Measurements from ENCODE around the gene DAP3.

Gene DAP3

DNA sequence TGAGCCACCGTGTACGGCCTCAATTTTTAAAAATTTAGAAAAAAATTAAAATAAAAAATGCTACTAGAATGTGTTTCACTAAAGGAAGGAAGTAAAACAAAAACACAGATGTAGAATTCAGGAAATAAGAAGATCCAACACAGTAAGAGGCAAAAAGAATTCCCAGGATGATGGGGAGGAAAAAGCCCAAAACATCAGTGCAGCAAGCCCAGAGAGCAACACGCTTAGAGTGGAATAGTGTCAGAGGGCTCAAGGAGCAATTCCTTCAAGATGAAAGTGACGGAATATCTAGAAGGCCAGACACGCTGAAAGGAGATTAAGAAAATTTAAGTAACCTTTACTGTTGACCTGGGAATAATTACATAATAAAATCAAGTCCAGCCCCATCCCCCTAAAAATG lies 80.4 kb downstream of the DAP3 start:
- no peak overlapping the region for H3K4me3 ChIP-seq (ENCODE audit: low read depth, low read length)

DNA sequence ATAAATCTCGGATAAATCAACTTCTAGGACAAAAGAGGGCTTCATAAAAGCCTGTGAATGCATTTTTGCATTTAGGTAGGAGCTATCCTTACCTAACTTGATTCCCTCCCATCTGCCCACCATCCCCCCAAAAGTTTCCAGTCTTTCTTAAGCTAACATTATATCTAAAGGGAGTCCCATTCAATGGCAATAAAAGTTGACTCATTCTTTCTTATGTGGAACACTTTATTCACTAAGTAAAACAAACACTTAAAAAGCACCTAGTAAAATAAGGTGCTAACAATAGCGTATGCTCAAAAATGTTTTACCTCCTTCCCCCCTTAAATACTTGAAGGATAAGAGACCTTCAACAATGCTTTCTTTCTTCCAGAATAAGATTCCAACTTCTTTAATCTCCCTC lies 84.3 kb downstream of the DAP3 start:
- no peak overlapping the region for H3K4me3 ChIP-seq (ENCODE audit: low read depth, low read length)

DNA sequence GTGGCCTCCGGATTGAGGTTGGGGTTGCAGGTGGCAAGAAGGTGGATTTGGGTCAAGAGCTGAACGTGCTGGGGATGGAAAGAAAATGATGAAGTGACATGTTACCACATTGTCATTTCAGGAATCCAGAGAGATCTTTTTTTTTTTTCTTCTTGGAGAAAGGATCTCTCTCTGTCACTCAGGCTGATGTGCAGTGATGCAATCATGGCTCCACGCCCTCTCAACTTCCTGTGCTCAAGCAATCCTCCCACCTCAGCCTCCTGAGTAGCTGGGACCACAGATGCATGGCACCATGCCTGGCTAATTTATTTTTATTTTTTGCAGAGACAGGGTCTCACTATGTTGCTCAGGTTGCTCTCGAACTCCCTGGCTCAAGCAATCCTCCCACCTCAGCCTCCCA lies 87.5 kb downstream of the DAP3 start:
- no peak overlapping the region for H3K4me3 ChIP-seq (ENCODE audit: low read depth, low read length)

DNA sequence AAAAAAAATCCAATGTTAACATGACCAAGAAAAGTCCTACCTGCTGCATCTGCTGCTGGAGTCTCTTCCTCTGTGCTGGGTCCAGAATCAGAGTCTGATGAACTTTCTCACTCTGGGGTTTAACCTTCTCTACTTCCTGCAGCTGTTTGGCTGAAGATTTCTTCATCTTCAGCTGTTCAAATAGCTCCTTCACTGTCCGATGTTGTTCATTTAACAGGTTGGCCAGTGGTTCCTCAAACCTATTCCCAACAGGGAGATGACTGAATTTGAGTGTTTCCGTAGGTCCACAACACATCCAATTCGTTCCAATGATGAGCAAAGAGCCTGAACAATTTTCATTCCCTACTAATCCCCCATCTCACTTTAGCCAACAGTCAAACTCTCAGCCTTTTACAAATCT lies 88.7 kb downstream of the DAP3 start:
- no peak overlapping the region for H3K4me3 ChIP-seq (ENCODE audit: low read depth, low read length)

Data from iPS-11a (cell line).